ENCODE measurements around the gene ZNF423. TPM values are rescaled to one million over a fixed set of nuclear protein-coding genes. Genes with fewer than 3 reads are reported as not detected.

ZNF423 gene
- total RNA-seq, 1 experiment from 2014 or later = 0.49 TPM

GRCh38 chr16:49743658-49744057 lies 112.3 kb downstream of the ZNF423 start:
- BruUV-seq (replicated peaks) = no TSS peak
- CTCF ChIA-PET = no interaction called here
- Histone ChIP-seq H3K9me3 (ENCODE audit: control insufficient read depth, insufficient read depth, low read depth, low read length) (no peaks in the 10 kb centered on the region), H3K4me1 (ENCODE audit: control insufficient read depth, insufficient read depth, low read length) (no peaks in the 10 kb centered on the region), H3K36me3 (ENCODE audit: control insufficient read depth, insufficient read depth, low read length) (no peaks in the 10 kb centered on the region), H3K27ac (ENCODE audit: low read length) (no peak overlapping the region), H3K4me3 (ENCODE audit: low read depth in 2 of 2, low read length in 2 of 2) (no peak overlapping the region), H3K27me3 (ENCODE audit: control insufficient read depth, insufficient read depth, low read length) (peaks cover 6% of the 10 kb centered on the region)
- POLR2A ChIA-PET = no interaction called here
- ATAC-seq (no peak), DNase-seq (ENCODE audit: low read depth, low spot score) (no peak)
- TF ChIP-seq SIN3A (IDR thresholded peaks at IDR 0.05; ENCODE audit: borderline replicate concordance, insufficient read depth, low read depth, low read length) (no peak), POLR2AphosphoS5 (IDR thresholded peaks at IDR 0.05; ENCODE audit: low read depth, low read length) (no peak), TCF7L2 (IDR thresholded peaks at IDR 0.05; ENCODE audit: low read depth, low read length) (no peak)
- TF ChIP-seq, protein P1, sequence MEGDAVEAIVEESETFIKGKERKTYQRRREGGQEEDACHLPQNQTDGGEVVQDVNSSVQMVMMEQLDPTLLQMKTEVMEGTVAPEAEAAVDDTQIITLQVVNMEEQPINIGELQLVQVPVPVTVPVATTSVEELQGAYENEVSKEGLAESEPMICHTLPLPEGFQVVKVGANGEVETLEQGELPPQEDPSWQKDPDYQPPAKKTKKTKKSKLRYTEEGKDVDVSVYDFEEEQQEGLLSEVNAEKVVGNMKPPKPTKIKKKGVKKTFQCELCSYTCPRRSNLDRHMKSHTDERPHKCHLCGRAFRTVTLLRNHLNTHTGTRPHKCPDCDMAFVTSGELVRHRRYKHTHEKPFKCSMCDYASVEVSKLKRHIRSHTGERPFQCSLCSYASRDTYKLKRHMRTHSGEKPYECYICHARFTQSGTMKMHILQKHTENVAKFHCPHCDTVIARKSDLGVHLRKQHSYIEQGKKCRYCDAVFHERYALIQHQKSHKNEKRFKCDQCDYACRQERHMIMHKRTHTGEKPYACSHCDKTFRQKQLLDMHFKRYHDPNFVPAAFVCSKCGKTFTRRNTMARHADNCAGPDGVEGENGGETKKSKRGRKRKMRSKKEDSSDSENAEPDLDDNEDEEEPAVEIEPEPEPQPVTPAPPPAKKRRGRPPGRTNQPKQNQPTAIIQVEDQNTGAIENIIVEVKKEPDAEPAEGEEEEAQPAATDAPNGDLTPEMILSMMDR (IDR thresholded peaks at IDR 0.05) = no peak
- TF ChIP-seq, protein P2, sequence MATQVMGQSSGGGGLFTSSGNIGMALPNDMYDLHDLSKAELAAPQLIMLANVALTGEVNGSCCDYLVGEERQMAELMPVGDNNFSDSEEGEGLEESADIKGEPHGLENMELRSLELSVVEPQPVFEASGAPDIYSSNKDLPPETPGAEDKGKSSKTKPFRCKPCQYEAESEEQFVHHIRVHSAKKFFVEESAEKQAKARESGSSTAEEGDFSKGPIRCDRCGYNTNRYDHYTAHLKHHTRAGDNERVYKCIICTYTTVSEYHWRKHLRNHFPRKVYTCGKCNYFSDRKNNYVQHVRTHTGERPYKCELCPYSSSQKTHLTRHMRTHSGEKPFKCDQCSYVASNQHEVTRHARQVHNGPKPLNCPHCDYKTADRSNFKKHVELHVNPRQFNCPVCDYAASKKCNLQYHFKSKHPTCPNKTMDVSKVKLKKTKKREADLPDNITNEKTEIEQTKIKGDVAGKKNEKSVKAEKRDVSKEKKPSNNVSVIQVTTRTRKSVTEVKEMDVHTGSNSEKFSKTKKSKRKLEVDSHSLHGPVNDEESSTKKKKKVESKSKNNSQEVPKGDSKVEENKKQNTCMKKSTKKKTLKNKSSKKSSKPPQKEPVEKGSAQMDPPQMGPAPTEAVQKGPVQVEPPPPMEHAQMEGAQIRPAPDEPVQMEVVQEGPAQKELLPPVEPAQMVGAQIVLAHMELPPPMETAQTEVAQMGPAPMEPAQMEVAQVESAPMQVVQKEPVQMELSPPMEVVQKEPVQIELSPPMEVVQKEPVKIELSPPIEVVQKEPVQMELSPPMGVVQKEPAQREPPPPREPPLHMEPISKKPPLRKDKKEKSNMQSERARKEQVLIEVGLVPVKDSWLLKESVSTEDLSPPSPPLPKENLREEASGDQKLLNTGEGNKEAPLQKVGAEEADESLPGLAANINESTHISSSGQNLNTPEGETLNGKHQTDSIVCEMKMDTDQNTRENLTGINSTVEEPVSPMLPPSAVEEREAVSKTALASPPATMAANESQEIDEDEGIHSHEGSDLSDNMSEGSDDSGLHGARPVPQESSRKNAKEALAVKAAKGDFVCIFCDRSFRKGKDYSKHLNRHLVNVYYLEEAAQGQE (IDR thresholded peaks at IDR 0.05; ENCODE audit: insufficient read depth in 1 of 2, low read depth in 2 of 2, low read length in 1 of 2) = no peak
- intact Hi-C loops (cut with micrococcal nuclease; ENCODE audit: unreplicated experiment) = no loop called here
- in situ Hi-C loops (cut with HindIII; ENCODE audit: low pct_unique_long_range_greater_than_20kb, low sequenced_read_pairs) = no loop called here

- no peaks in the 10 kb centered on the region for H3K9me3 ChIP-seq (ENCODE audit: control insufficient read depth, insufficient read depth, low read depth, low read length)
- peaks cover 5% of the 10 kb centered on the region for H3K27me3 ChIP-seq (ENCODE audit: control insufficient read depth, insufficient read depth, low read length)
- no peak for TF ChIP-seq SIN3A (IDR thresholded peaks at IDR 0.05; ENCODE audit: borderline replicate concordance, insufficient read depth, low read depth, low read length)
- H3K4me3 ChIP-seq (ENCODE audit: low read depth in 2 of 2, low read length in 2 of 2) = no peak overlapping the region
- no peaks in the 10 kb centered on the region for H3K4me1 ChIP-seq (ENCODE audit: control insufficient read depth, insufficient read depth, low read length)
- in situ Hi-C loops (cut with HindIII; ENCODE audit: low pct_unique_long_range_greater_than_20kb, low sequenced_read_pairs) = no loop called here
- ChIA-PET CTCF (no interaction called here), POLR2A (no interaction called here)
- DNase-seq (ENCODE audit: low read depth, low spot score) (no peak), ATAC-seq (no peak)
- no peak overlapping the region for H3K27ac ChIP-seq (ENCODE audit: low read length)
- BruUV-seq (replicated peaks) = no TSS peak
- intact Hi-C loops (cut with micrococcal nuclease; ENCODE audit: unreplicated experiment) = no loop called here
- H3K36me3 ChIP-seq (ENCODE audit: control insufficient read depth, insufficient read depth, low read length) = no peaks in the 10 kb centered on the region
Measured at GRCh38 chr16:49743203-49743464, 112.8 kb downstream of the ZNF423 start.

GRCh38 chr16:49742428-49743202 lies 113.3 kb downstream of the ZNF423 start:
- CTCF ChIA-PET = no interaction called here
- Histone ChIP-seq H3K9me3 (ENCODE audit: control insufficient read depth, insufficient read depth, low read depth, low read length) (no peaks in the 10 kb centered on the region), H3K36me3 (ENCODE audit: control insufficient read depth, insufficient read depth, low read length) (no peaks in the 10 kb centered on the region), H3K4me3 (ENCODE audit: low read depth in 2 of 2, low read length in 2 of 2) (no peak overlapping the region), H3K27ac (ENCODE audit: low read length) (no peak overlapping the region), H3K4me1 (ENCODE audit: control insufficient read depth, insufficient read depth, low read length) (no peaks in the 10 kb centered on the region), H3K27me3 (ENCODE audit: control insufficient read depth, insufficient read depth, low read length) (peaks cover 3% of the 10 kb centered on the region)
- no TSS peak for BruUV-seq (replicated peaks)
- ATAC-seq (no peak), DNase-seq (ENCODE audit: low read depth, low spot score) (no peak)
- intact Hi-C loops (cut with micrococcal nuclease; ENCODE audit: unreplicated experiment) (no loop called here), in situ Hi-C loops (cut with HindIII; ENCODE audit: low pct_unique_long_range_greater_than_20kb, low sequenced_read_pairs) (no loop called here)
- TF ChIP-seq, protein P2 (IDR thresholded peaks at IDR 0.05; ENCODE audit: insufficient read depth in 1 of 2, low read depth in 2 of 2, low read length in 1 of 2) = no peak
- no peak for TF ChIP-seq POLR2AphosphoS5 (IDR thresholded peaks at IDR 0.05; ENCODE audit: low read depth, low read length)
- no peak for TF ChIP-seq TCF7L2 (IDR thresholded peaks at IDR 0.05; ENCODE audit: low read depth, low read length)
- TF ChIP-seq SIN3A (IDR thresholded peaks at IDR 0.05; ENCODE audit: borderline replicate concordance, insufficient read depth, low read depth, low read length) = no peak
- TF ChIP-seq, protein P1 (IDR thresholded peaks at IDR 0.05) = no peak
- POLR2A ChIA-PET = no interaction called here
